A673 (cell line): ENCODE measurements around the gene FNBP1L. TPM values are rescaled to one million over a fixed set of nuclear protein-coding genes. Genes with fewer than 3 reads are reported as not detected.

Experiments
- BruUV-seq: library from RNA; stranded (reverse); fragments of 400-500 nt; replicated peaks from 2 replicates; lab custom pipeline; 2021; lab: Mats Ljungman, UMichigan
- CTCF ChIA-PET: fragments of 300-600 bp; sonication (Branson Sonifier 250); formaldehyde crosslinking; loops from one replicate; lab custom pipeline; 2022; ENCODE audit warnings: antibody characterized with exemption; lab: Charles Lee
- POLR2A ChIA-PET: fragments of 300-600 bp; sonication (Branson Sonifier 250); formaldehyde crosslinking; loops from one replicate; lab custom pipeline; 2022; ENCODE audit warnings: antibody characterized with exemption; ENCODE audit not compliant: low non-redundant PET; lab: Charles Lee
- DNase-seq: peaks from one replicate; pipeline ENCODE4 v3.0.0-alpha.2; 2015; ENCODE audit warnings: low spot score
- H3K27ac ChIP-seq: fragments of 200-600 bp; sonication (generic); 2 replicates; pipeline ENCODE4 v1.5.1; 2016; ENCODE audit warnings: mixed run types, low read depth, mild to moderate bottlenecking, mixed read lengths, antibody characterized with exemption, low read length; ENCODE audit not compliant: poor library complexity, severe bottlenecking
- H3K27me3 ChIP-seq: fragments of 200-600 bp; sonication (generic); replicated peaks from 2 replicates; pipeline ENCODE4 v1.6.1; 2017; ENCODE audit warnings: mixed run types, low read depth, mild to moderate bottlenecking, mixed read lengths, antibody characterized with exemption, low read length; ENCODE audit not compliant: insufficient read depth, poor library complexity
- H3K36me3 ChIP-seq: fragments of 200-600 bp; sonication (generic); 2 replicates; pipeline ENCODE4 v1.6.1; 2016; ENCODE audit warnings: mixed run types, mild to moderate bottlenecking, mixed read lengths, antibody characterized with exemption, low read length; ENCODE audit not compliant: insufficient read depth, poor library complexity, severe bottlenecking
- H3K4me1 ChIP-seq: fragments of 200-600 bp; sonication (generic); 2 replicates; pipeline ENCODE4 v1.6.1; 2017; ENCODE audit warnings: mixed run types, mild to moderate bottlenecking, mixed read lengths, antibody characterized with exemption, low read length; ENCODE audit not compliant: insufficient read depth, poor library complexity, severe bottlenecking
- H3K4me3 ChIP-seq: fragments of 200-600 bp; sonication (generic); 2 replicates; pipeline ENCODE4 v1.5.1; 2016; ENCODE audit warnings: low read depth, mixed run types, mild to moderate bottlenecking, mixed read lengths, low read length; ENCODE audit not compliant: poor library complexity, severe bottlenecking
- H3K9me3 ChIP-seq: fragments of 200-600 bp; sonication (generic); 2 replicates; pipeline ENCODE4 v1.6.1; 2016; ENCODE audit warnings: mixed run types, low read depth, mild to moderate bottlenecking, mixed read lengths, antibody characterized with exemption, low read length; ENCODE audit not compliant: poor library complexity, severe bottlenecking
- EZH2 ChIP-seq: fragments of 200-600 bp; sonication (generic); IDR thresholded peaks from 2 replicates; pipeline ENCODE4 v1.6.1; 2017; ENCODE audit warnings: borderline replicate concordance, low read depth, mild to moderate bottlenecking, mixed read lengths, antibody characterized with exemption, low read length; ENCODE audit not compliant: poor library complexity, severe bottlenecking
- intact Hi-C: fragments of 100-400 bp; cut with micrococcal nuclease; formaldehyde crosslinking; loops from one replicate; pipeline ENCODE4 v1.10.0; 2022; ENCODE audit not compliant: unreplicated experiment
- total RNA-seq: library from RNA; stranded (reverse); gene quantifications from 2 replicates; pipeline ENCODE4 v1.2.3, GENCODE V29; 2021
- TF ChIP-seq, protein P1 (sequence below): fragments of 300-800, 200-600 bp; sonication (generic); conservative IDR thresholded peaks from 2 replicates; pipeline ENCODE4 v1.5.1; 2017; ENCODE audit warnings: low read depth, mild to moderate bottlenecking, antibody characterized with exemption, low read length, moderate library complexity, mixed read lengths

The FNBP1L gene
- total RNA-seq, 1 experiment from 2014 or later: 39.6 TPM

DNA sequence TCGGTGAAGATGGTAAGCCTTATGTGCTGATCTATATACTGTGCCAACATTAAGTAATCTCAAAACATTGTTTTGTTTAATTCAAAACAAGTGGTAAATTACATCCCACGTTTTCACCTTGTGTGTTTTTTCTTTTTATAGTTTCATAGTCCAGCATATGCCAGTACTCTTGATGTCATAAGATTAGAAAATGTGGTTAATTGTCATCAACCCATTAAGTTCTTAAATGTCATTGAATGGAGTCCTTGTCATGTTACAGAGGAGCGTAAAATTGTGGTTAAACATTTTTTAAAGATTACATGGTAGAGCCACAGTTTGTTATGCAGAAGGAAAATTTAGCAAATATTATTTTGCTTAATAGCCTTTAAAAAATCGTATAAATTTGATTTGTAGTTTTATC is 93.1 kb downstream of the FNBP1L start:
- TF ChIP-seq, protein P1, sequence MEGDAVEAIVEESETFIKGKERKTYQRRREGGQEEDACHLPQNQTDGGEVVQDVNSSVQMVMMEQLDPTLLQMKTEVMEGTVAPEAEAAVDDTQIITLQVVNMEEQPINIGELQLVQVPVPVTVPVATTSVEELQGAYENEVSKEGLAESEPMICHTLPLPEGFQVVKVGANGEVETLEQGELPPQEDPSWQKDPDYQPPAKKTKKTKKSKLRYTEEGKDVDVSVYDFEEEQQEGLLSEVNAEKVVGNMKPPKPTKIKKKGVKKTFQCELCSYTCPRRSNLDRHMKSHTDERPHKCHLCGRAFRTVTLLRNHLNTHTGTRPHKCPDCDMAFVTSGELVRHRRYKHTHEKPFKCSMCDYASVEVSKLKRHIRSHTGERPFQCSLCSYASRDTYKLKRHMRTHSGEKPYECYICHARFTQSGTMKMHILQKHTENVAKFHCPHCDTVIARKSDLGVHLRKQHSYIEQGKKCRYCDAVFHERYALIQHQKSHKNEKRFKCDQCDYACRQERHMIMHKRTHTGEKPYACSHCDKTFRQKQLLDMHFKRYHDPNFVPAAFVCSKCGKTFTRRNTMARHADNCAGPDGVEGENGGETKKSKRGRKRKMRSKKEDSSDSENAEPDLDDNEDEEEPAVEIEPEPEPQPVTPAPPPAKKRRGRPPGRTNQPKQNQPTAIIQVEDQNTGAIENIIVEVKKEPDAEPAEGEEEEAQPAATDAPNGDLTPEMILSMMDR: no peak
- TF ChIP-seq EZH2: no peak
- intact Hi-C loops: no loop called here
- Histone ChIP-seq H3K9me3 (no peaks in the 10 kb centered on the region), H3K27me3 (no peaks in the 10 kb centered on the region), H3K36me3 (peaks cover 3% of the 10 kb centered on the region), H3K4me3 (no peak overlapping the region), H3K4me1 (peaks cover 15% of the 10 kb centered on the region), H3K27ac (no peak overlapping the region)
- no peak for DNase-seq
- ChIA-PET POLR2A (no interaction called here), CTCF (no interaction called here)
- no TSS peak for BruUV-seq

DNA sequence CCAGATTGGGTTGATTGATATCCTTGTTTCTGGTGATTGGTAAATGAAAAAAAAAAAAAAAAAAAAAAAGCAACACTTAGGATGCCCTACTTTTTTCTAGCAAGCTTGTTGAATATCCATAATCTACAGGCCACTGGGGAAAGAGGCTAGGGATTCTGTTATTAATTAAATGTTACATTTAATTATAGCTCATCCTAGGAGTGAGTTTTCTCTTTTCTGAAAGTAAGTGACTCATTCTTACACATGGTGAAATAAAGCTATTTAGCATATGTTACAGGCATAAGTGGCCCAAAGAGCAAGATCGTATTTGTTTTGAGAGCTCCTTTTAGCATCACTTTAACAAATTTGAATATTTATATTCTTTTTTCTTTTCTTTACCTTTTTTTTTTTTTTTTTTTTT is 94.5 kb downstream of the FNBP1L start:
- no peaks in the 10 kb centered on the region for H3K9me3 ChIP-seq
- peaks cover 8% of the 10 kb centered on the region for H3K36me3 ChIP-seq
- no peaks in the 10 kb centered on the region for H3K27me3 ChIP-seq
- POLR2A ChIA-PET: interaction anchor here (0.6 kb wide), 2 partner anchors 43 to 211 kb away, joined by 4 to 5 read pairs; no protein-coding TSS in a partner anchor
- H3K4me3 ChIP-seq: no peak overlapping the region
- no peak overlapping the region for H3K27ac ChIP-seq
- TF ChIP-seq, protein P1: no peak
- no peak for TF ChIP-seq EZH2
- no peak for DNase-seq
- intact Hi-C loops: no loop called here
- H3K4me1 ChIP-seq: peaks cover 15% of the 10 kb centered on the region
- BruUV-seq: no TSS peak
- CTCF ChIA-PET: interaction anchor here (0.6 to 0.7 kb wide), 3 partner anchors 12 to 110 kb away, joined by 3 to 10 read pairs (median 5); no protein-coding TSS in a partner anchor

DNA sequence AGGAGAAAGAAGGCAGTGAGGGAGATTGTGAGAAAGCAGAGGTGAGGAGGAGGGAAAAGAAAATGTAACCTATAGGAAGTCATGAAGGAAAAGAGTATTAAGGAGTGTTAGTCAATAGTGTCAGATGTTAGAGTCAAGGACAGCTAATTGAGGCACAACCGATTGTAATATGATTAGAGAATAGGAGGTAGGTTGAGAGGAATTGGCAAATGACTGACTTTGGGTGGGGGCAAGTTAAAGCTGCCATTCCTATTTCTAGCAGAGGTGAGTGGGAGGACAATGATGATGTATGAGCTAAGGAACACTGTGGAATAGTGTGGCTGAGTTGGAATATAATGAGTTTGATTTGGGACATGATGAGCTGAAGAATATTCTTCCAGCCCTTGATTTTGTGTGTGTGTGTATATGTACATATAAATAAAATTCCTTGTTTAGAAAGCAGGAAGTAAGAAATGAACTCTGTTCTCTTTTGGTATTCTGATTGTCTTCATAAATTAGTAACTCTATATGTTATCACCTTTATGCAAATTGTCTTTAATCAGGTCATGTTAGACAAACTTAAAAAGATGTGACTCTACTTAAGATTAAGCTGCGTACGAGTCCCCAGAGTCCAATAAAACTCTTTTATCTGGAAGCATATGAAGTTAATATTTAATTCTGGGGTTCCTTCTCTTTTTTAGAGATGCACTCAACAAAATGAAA is 98.4 kb downstream of the FNBP1L start:
- Histone ChIP-seq H3K27ac (no peak overlapping the region), H3K9me3 (no peaks in the 10 kb centered on the region), H3K4me3 (no peak overlapping the region), H3K4me1 (no peaks in the 10 kb centered on the region), H3K36me3 (peaks cover 39% of the 10 kb centered on the region), H3K27me3 (no peaks in the 10 kb centered on the region)
- ChIA-PET CTCF (no interaction called here), POLR2A (no interaction called here)
- no TSS peak for BruUV-seq
- TF ChIP-seq, protein P1: no peak
- no peak for TF ChIP-seq EZH2
- DNase-seq: no peak
- intact Hi-C loops: no loop called here
